Measurements from ENCODE around the gene ANKH. TPM values are rescaled to one million over a fixed set of nuclear protein-coding genes. Genes with fewer than 3 reads are reported as not detected.

Gene ANKH
- total and polyA plus RNA-seq, 10 of the 15 experiments (the other 5 are each of a cell fraction or from before 2014, with no cell fraction given): 2.1 to 43.9 (median 14.4) TPM

DNA sequence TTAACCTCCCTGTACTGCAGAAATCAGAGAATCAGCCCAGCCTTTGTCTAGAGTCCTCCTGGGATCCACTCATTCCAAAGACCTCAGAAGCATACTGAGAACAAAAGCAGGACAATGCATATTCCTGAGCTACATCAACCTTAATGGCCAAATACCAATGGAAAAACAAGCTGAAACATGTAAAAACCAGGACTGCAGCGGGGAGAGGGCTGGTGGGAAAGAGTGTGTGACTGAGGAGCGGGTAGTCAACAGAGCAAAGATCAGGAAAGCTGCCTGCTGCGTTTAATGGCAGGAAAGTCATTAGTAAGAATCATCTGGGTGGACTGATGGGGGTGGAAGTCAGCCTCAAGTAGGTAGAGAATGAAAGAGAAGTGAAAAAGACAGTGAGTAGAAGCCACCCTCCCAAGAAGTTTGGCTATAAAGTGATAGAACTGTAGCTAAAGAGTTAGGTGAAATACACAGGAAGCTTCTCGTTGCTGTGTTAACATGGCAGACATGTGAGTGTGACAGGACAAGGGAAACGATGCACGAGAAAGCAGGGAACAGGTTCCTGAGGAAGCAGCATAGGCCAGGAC, 119.0 kb downstream of the ANKH start (continued):
- TF ChIP-seq, protein P1, sequence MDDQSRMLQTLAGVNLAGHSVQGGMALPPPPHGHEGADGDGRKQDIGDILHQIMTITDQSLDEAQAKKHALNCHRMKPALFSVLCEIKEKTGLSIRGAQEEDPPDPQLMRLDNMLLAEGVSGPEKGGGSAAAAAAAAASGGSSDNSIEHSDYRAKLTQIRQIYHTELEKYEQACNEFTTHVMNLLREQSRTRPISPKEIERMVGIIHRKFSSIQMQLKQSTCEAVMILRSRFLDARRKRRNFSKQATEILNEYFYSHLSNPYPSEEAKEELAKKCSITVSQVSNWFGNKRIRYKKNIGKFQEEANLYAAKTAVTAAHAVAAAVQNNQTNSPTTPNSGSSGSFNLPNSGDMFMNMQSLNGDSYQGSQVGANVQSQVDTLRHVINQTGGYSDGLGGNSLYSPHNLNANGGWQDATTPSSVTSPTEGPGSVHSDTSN (IDR thresholded peaks at IDR 0.05; ENCODE audit: insufficient replicate concordance, low read depth, low read length): no peak
- TF ChIP-seq NFYA (IDR thresholded peaks at IDR 0.05; ENCODE audit: borderline replicate concordance, low read depth, low read length) (no peak), IKZF1 (conservative IDR thresholded peaks at IDR 0.05) (no peak), KAT2A (conservative IDR thresholded peaks at IDR 0.05; ENCODE audit: control insufficient read depth, low read depth, low read length) (no peak), RFX5 (IDR thresholded peaks at IDR 0.05; ENCODE audit: low read depth, low read length) (no peak), MYC (IDR thresholded peaks at IDR 0.05; ENCODE audit: insufficient read depth, insufficient read length, insufficient replicate concordance, low read length, severe bottlenecking) (no peak), EED (IDR thresholded peaks at IDR 0.05; ENCODE audit: low read depth) (no peak), EP300 (IDR thresholded peaks at IDR 0.05; ENCODE audit: borderline replicate concordance in 1 of 2, control insufficient read depth in 1 of 2, low read depth in 2 of 2, low read length in 2 of 2) (no peak)
- TF ChIP-seq, protein P2, sequence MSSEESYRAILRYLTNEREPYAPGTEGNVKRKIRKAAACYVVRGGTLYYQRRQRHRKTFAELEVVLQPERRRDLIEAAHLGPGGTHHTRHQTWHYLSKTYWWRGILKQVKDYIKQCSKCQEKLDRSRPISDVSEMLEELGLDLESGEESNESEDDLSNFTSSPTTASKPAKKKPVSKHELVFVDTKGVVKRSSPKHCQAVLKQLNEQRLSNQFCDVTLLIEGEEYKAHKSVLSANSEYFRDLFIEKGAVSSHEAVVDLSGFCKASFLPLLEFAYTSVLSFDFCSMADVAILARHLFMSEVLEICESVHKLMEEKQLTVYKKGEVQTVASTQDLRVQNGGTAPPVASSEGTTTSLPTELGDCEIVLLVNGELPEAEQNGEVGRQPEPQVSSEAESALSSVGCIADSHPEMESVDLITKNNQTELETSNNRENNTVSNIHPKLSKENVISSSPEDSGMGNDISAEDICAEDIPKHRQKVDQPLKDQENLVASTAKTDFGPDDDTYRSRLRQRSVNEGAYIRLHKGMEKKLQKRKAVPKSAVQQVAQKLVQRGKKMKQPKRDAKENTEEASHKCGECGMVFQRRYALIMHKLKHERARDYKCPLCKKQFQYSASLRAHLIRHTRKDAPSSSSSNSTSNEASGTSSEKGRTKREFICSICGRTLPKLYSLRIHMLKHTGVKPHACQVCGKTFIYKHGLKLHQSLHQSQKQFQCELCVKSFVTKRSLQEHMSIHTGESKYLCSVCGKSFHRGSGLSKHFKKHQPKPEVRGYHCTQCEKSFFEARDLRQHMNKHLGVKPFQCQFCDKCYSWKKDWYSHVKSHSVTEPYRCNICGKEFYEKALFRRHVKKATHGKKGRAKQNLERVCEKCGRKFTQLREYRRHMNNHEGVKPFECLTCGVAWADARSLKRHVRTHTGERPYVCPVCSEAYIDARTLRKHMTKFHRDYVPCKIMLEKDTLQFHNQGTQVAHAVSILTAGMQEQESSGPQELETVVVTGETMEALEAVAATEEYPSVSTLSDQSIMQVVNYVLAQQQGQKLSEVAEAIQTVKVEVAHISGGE (CRISPR knock-in tag; IDR thresholded peaks at IDR 0.05): no peak

All from GM12878 (cell line).